ENCODE measurements around the gene CACNA1B. TPM values are rescaled to one million over a fixed set of nuclear protein-coding genes. Genes with fewer than 3 reads are reported as not detected.

The CACNA1B gene
- total RNA-seq, 1 experiment from 2014 or later: 1.7 TPM

DNA sequence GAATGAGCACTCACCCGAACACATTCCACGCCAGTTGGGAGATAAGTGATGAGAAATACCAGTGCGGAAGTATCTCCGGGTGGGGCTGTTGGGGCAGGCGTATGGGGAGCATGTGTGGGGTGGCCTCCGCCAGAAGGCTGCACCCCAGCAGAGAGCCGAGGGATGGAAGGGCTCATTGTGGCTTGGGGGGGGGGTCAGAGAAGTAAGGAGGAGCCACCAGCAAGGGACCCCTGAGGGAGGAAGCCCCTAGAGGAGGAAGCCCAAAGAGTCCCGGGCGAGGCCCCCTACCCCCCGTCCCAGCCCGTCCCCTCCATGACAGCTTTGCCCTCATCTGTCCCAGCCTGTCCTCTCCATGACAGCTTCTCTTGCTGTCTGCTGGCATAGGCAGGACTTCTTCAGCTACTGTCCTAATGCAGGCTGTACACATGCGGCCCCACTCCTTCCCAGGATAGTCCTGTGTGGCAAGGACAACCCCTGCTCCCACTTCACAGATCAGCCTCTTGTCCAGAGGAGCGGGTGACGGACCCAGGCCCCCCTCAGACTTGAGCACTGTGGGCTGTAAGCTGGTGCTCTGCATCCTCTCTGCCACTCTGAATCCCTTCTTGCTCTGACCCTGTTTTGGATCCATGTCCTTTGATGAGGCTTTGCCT, 239.6 kb downstream of the CACNA1B start:
- H3K27me3 ChIP-seq (ENCODE audit: insufficient read depth, low read length): no peaks in the 10 kb centered on the region
- no peak overlapping the region for H3K9ac ChIP-seq (ENCODE audit: low read length)
- ChIA-PET CTCF (no interaction called here), RAD21 (ENCODE audit: low non-redundant PET in 1 of 2, low total read pairs in 2 of 2, uncharacterized antibody in 2 of 2, unreplicated experiment in 2 of 2) (no interaction called here), POLR2A (no interaction called here)
- H3K9me2 ChIP-seq (ENCODE audit: insufficient read depth): no peaks in the 10 kb centered on the region
- no peaks in the 10 kb centered on the region for H3K79me2 ChIP-seq (ENCODE audit: insufficient read depth, low read length)
- no peak overlapping the region for H3K4me2 ChIP-seq (ENCODE audit: low read length)
- H3K9me3 ChIP-seq (ENCODE audit: control insufficient read depth in 1 of 2, insufficient read depth in 1 of 2, low read depth in 1 of 2, low read length in 2 of 2): no peaks in the 10 kb centered on the region
- TF ChIP-seq CEBPB (IDR thresholded peaks at IDR 0.05; ENCODE audit: low read depth) (no peak), YY1 (IDR thresholded peaks at IDR 0.05; ENCODE audit: extremely low read depth, insufficient replicate concordance, low read depth, low read length) (no peak), ZNF274 (IDR thresholded peaks at IDR 0.05; ENCODE audit: low read depth, low read length) (no peak), EGR1 (IDR thresholded peaks at IDR 0.05; ENCODE audit: low read depth) (no peak), RAD21 (IDR thresholded peaks at IDR 0.05; ENCODE audit: low read depth) (no peak), SIN3A (IDR thresholded peaks at IDR 0.05; ENCODE audit: low read depth) (no peak), ZFX (IDR thresholded peaks at IDR 0.05) (no peak), TCF7L2 (IDR thresholded peaks at IDR 0.05; ENCODE audit: borderline replicate concordance, extremely low read depth, insufficient read depth, insufficient read length) (no peak), EZH2phosphoT487 (IDR thresholded peaks at IDR 0.05; ENCODE audit: borderline replicate concordance) (no peak), JUND (IDR thresholded peaks at IDR 0.05) (no peak), POLR2AphosphoS5 (IDR thresholded peaks at IDR 0.05; ENCODE audit: low read depth, low read length) (no peak), EZH2 (IDR thresholded peaks at IDR 0.05) (no peak), SRF (IDR thresholded peaks at IDR 0.05; ENCODE audit: low read depth) (no peak), POLR2A (IDR thresholded peaks at IDR 0.05; ENCODE audit: borderline replicate concordance, extremely low read depth, insufficient read depth, insufficient read length) (no peak), FOSL1 (IDR thresholded peaks at IDR 0.05; ENCODE audit: low read depth) (no peak)
- TF ChIP-seq, protein P1, sequence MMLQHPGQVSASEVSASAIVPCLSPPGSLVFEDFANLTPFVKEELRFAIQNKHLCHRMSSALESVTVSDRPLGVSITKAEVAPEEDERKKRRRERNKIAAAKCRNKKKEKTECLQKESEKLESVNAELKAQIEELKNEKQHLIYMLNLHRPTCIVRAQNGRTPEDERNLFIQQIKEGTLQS (IDR thresholded peaks at IDR 0.05): no peak
- TF ChIP-seq, protein P2, sequence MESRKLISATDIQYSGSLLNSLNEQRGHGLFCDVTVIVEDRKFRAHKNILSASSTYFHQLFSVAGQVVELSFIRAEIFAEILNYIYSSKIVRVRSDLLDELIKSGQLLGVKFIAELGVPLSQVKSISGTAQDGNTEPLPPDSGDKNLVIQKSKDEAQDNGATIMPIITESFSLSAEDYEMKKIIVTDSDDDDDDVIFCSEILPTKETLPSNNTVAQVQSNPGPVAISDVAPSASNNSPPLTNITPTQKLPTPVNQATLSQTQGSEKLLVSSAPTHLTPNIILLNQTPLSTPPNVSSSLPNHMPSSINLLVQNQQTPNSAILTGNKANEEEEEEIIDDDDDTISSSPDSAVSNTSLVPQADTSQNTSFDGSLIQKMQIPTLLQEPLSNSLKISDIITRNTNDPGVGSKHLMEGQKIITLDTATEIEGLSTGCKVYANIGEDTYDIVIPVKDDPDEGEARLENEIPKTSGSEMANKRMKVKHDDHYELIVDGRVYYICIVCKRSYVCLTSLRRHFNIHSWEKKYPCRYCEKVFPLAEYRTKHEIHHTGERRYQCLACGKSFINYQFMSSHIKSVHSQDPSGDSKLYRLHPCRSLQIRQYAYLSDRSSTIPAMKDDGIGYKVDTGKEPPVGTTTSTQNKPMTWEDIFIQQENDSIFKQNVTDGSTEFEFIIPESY (IDR thresholded peaks at IDR 0.05; ENCODE audit: extremely low read depth, insufficient replicate concordance, low read length): no peak
- TF ChIP-seq, protein P3, sequence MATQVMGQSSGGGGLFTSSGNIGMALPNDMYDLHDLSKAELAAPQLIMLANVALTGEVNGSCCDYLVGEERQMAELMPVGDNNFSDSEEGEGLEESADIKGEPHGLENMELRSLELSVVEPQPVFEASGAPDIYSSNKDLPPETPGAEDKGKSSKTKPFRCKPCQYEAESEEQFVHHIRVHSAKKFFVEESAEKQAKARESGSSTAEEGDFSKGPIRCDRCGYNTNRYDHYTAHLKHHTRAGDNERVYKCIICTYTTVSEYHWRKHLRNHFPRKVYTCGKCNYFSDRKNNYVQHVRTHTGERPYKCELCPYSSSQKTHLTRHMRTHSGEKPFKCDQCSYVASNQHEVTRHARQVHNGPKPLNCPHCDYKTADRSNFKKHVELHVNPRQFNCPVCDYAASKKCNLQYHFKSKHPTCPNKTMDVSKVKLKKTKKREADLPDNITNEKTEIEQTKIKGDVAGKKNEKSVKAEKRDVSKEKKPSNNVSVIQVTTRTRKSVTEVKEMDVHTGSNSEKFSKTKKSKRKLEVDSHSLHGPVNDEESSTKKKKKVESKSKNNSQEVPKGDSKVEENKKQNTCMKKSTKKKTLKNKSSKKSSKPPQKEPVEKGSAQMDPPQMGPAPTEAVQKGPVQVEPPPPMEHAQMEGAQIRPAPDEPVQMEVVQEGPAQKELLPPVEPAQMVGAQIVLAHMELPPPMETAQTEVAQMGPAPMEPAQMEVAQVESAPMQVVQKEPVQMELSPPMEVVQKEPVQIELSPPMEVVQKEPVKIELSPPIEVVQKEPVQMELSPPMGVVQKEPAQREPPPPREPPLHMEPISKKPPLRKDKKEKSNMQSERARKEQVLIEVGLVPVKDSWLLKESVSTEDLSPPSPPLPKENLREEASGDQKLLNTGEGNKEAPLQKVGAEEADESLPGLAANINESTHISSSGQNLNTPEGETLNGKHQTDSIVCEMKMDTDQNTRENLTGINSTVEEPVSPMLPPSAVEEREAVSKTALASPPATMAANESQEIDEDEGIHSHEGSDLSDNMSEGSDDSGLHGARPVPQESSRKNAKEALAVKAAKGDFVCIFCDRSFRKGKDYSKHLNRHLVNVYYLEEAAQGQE (IDR thresholded peaks at IDR 0.05; ENCODE audit: low read depth): no peak
- TF ChIP-seq, protein P4, sequence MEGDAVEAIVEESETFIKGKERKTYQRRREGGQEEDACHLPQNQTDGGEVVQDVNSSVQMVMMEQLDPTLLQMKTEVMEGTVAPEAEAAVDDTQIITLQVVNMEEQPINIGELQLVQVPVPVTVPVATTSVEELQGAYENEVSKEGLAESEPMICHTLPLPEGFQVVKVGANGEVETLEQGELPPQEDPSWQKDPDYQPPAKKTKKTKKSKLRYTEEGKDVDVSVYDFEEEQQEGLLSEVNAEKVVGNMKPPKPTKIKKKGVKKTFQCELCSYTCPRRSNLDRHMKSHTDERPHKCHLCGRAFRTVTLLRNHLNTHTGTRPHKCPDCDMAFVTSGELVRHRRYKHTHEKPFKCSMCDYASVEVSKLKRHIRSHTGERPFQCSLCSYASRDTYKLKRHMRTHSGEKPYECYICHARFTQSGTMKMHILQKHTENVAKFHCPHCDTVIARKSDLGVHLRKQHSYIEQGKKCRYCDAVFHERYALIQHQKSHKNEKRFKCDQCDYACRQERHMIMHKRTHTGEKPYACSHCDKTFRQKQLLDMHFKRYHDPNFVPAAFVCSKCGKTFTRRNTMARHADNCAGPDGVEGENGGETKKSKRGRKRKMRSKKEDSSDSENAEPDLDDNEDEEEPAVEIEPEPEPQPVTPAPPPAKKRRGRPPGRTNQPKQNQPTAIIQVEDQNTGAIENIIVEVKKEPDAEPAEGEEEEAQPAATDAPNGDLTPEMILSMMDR (IDR thresholded peaks at IDR 0.05 in 2 of 3, conservative IDR thresholded peaks at IDR 0.05 in 1 of 3; ENCODE audit: borderline replicate concordance in 1 of 3, insufficient read depth in 1 of 3, low read depth in 2 of 3, low read length in 2 of 3): no peak
- TF ChIP-seq, protein P5, sequence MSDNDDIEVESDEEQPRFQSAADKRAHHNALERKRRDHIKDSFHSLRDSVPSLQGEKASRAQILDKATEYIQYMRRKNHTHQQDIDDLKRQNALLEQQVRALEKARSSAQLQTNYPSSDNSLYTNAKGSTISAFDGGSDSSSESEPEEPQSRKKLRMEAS (IDR thresholded peaks at IDR 0.05): no peak
- no peak for ATAC-seq
- no peaks in the 10 kb centered on the region for H4K20me1 ChIP-seq (ENCODE audit: insufficient read depth)
- H2AFZ ChIP-seq (ENCODE audit: low read depth, low read length, poor library complexity, severe bottlenecking): no peak overlapping the region
- H3K36me3 ChIP-seq (ENCODE audit: control insufficient read depth in 1 of 2, insufficient read depth in 2 of 2, low read length in 2 of 2): no peaks in the 10 kb centered on the region
- no peaks in the 10 kb centered on the region for H3K4me1 ChIP-seq (ENCODE audit: control insufficient read depth in 1 of 2, insufficient read depth in 2 of 2, low read length in 2 of 2)
- intact Hi-C loops (cut with micrococcal nuclease): no loop called here
- no peak overlapping the region for H3K27ac ChIP-seq (ENCODE audit: low read depth, low read length)
- DNase-seq (ENCODE audit: low read depth, low spot score): no peak
- no TSS peak for BruUV-seq (replicated peaks)
- no peak overlapping the region for H3K4me3 ChIP-seq (replicated peaks in 1 of 2; ENCODE audit: low read depth in 1 of 2, low read length in 2 of 2)
